Loucy (cell line): ENCODE data around the gene CTNNA2.

Experiments
- CTCF ChIP-seq: fragments of 200-600 bp; sonication (generic); conservative IDR thresholded peaks from 2 replicates; pipeline ENCODE4 v1.5.1; 2014; ENCODE audit warnings: mild to moderate bottlenecking, antibody characterized with exemption, low read length
- EZH2phosphoT487 ChIP-seq: fragments of 200-600 bp; IDR thresholded peaks from 2 replicates; pipeline ENCODE4 v1.6.1; 2018; ENCODE audit warnings: antibody characterized with exemption, mild to moderate bottlenecking, moderate library complexity, borderline replicate concordance

- TF ChIP-seq CTCF (no peak), EZH2phosphoT487 (no peak)
Measured at GRCh38 chr2:79793006-79793405, 280.2 kb downstream of the CTNNA2 start.
